Testis (tissue), 3 donors: Measurements from ENCODE around the gene EXOC4. TPM values are rescaled to one million over a fixed set of nuclear protein-coding genes. Genes with fewer than 3 reads are reported as not detected.

Experiments used
- DNase-seq: peaks from one replicate; pipeline ENCODE4 v3.0.0-alpha.2; 2019
- H3K27ac ChIP-seq, 2 donors: fragments of 200-600 bp; sonication (generic); one replicate each; pipeline ENCODE4 v1.5.1; 2019
- H3K27me3 ChIP-seq: fragments of 200-600 bp; sonication (generic); one replicate; pipeline ENCODE4 v1.5.1; 2019
- H3K36me3 ChIP-seq: fragments of 200-600 bp; sonication (generic); one replicate; pipeline ENCODE4 v1.5.1; 2017; ENCODE audit warnings: low read depth; ENCODE audit errors: missing control alignments
- H3K4me1 ChIP-seq: fragments of 200-600 bp; sonication (generic); one replicate; pipeline ENCODE4 v1.5.1; 2019
- H3K4me3 ChIP-seq, 2 donors: fragments of 200-600 bp; sonication (generic); one replicate each; pipeline ENCODE4 v1.5.1; 2017 to 2019
- H3K9me3 ChIP-seq: fragments of 200-600 bp; sonication (generic); one replicate; pipeline ENCODE4 v1.5.1; 2017
- POLR2A ChIP-seq: fragments of 450-650 bp; IDR thresholded peaks from one replicate; pipeline ENCODE4 v1.6.1; 2017; ENCODE audit warnings: antibody characterized with exemption, mild to moderate bottlenecking, moderate library complexity
- WGBS, 2 donors: methylation state at CpG; one replicate each; pipeline ENCODE4 v1.1.5; 2018; 5-methylcytosine and 5-hydroxymethylcytosine counted together
- intact Hi-C: fragments of 100-400 bp; cut with DNase I; formaldehyde crosslinking; loops from one replicate; pipeline ENCODE4 v1.15.1; 2023; ENCODE audit warnings: low total_unique reads
- polyA plus RNA-seq: library from polyadenylated mRNA; stranded (reverse); fragments of 350-450 nt; fragmentation: Illumina TruSeq; extraction: RNeasy Lipid Tissue Mini Kit (QIAGEN cat#74804); gene quantifications from one replicate; pipeline ENCODE4 v1.2.3, GENCODE V29; 2014; ENCODE audit warnings: low read depth, low replicate concordance; ENCODE audit not compliant: insufficient read depth
- total RNA-seq, 2 donors: library from RNA; depleted of rRNA; stranded (reverse); fragments of >200 nt; gene quantifications; one replicate each; pipeline ENCODE4 v1.2.3, GENCODE V29; 2016
- TF ChIP-seq, protein P1 (sequence below), 3 experiments: fragments of 450-650 bp in 2 of 3; fragments of 200-600 bp in 1 of 3; sonication (generic) in 1 of 3; IDR thresholded peaks; one replicate each; pipeline ENCODE4 v1.5.1; 2016 to 2019; ENCODE audit warnings: antibody characterized with exemption in 3 of 3, mild to moderate bottlenecking in 2 of 3, moderate library complexity in 1 of 3

The EXOC4 gene
- total and polyA plus RNA-seq, 3 donors from 2014 or later: 47.4 to 169 (median 142) TPM

GRCh38 chr7:133808493-133808866, 555.6 kb downstream of the EXOC4 start:
- H3K27me3 ChIP-seq: no peaks in the 10 kb centered on the region
- H3K27ac ChIP-seq: no peak overlapping the region
- no peaks in the 10 kb centered on the region for H3K4me1 ChIP-seq
- no peak for TF ChIP-seq POLR2A
- TF ChIP-seq, protein P1, sequence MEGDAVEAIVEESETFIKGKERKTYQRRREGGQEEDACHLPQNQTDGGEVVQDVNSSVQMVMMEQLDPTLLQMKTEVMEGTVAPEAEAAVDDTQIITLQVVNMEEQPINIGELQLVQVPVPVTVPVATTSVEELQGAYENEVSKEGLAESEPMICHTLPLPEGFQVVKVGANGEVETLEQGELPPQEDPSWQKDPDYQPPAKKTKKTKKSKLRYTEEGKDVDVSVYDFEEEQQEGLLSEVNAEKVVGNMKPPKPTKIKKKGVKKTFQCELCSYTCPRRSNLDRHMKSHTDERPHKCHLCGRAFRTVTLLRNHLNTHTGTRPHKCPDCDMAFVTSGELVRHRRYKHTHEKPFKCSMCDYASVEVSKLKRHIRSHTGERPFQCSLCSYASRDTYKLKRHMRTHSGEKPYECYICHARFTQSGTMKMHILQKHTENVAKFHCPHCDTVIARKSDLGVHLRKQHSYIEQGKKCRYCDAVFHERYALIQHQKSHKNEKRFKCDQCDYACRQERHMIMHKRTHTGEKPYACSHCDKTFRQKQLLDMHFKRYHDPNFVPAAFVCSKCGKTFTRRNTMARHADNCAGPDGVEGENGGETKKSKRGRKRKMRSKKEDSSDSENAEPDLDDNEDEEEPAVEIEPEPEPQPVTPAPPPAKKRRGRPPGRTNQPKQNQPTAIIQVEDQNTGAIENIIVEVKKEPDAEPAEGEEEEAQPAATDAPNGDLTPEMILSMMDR (IDR thresholded peaks at IDR 0.05): no peak
- intact Hi-C loops: no loop called here
- no peak overlapping the region for H3K4me3 ChIP-seq
- DNase-seq: no peak
- H3K9me3 ChIP-seq: no peaks in the 10 kb centered on the region
- WGBS, 2 donors: 93 to 94% methylated on average over 2 of the region's 2 CpGs
- H3K36me3 ChIP-seq: no peaks in the 10 kb centered on the region

DNA sequence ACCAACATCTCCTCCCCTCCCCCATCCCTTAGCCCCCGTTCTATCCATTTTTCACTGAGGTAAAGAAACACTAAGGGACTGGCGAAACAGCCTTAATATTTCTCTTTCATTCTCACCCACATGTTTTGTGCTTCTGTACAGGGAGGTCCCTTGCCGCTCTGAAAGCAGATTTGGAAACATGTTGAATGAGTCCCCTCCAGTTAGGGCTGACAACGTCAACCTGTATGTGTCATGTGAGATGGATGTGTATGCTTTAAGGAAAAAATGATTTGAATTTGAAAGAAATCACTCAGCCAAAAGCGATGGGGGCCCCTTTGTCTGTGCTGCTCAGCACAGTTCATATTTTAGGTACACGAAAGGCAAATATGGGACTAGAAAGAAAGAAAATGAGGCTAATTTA, 560.0 kb downstream of the EXOC4 start:
- Histone ChIP-seq H3K36me3 (no peaks in the 10 kb centered on the region), H3K9me3 (no peaks in the 10 kb centered on the region), H3K4me3 (no peak overlapping the region), H3K27ac (no peak overlapping the region), H3K27me3 (no peaks in the 10 kb centered on the region), H3K4me1 (no peaks in the 10 kb centered on the region)
- intact Hi-C loops: no loop called here
- 93 to 96% methylated on average over 6 of the region's 6 CpGs for WGBS, 2 donors
- TF ChIP-seq, protein P1 (IDR thresholded peaks at IDR 0.05): no peak
- no peak for TF ChIP-seq POLR2A
- DNase-seq: no peak

DNA sequence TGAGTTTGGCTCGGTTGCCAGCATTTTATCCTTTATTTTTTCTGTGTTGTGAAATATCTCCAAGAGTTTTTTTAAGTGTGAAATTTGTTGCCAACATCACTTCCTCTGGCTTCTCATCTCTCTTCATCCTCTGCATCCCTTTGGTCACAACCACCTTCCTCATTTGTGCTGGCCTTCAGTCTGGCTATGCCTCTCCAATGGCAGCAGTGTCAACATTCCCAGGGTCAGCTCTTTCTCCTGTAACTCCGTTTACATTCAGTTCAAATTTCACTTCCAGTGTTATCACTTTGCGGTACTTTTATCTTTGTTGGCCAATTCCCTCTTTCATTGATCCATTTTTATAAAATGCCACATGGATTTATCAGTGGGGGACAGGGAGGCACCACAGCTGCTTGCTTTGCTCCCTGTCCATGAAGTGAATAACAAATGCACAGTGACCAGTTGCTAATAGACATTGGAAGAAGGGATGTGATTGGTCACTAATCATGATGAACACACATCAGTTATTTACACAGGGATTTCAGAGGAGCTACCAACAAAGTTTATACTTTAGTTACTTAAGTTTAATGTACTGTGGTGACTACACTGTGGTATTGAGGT, 562.8 kb downstream of the EXOC4 start:
- intact Hi-C loops: no loop called here
- TF ChIP-seq POLR2A: no peak
- TF ChIP-seq, protein P1 (IDR thresholded peaks at IDR 0.05): no peak
- no peaks in the 10 kb centered on the region for H3K36me3 ChIP-seq
- WGBS, 2 donors: 80 to 87% methylated on average over 3 of the region's 3 CpGs
- H3K27me3 ChIP-seq: no peaks in the 10 kb centered on the region
- no peaks in the 10 kb centered on the region for H3K9me3 ChIP-seq
- no peak overlapping the region for H3K27ac ChIP-seq
- H3K4me3 ChIP-seq: no peak overlapping the region
- no peaks in the 10 kb centered on the region for H3K4me1 ChIP-seq
- no peak for DNase-seq

DNA sequence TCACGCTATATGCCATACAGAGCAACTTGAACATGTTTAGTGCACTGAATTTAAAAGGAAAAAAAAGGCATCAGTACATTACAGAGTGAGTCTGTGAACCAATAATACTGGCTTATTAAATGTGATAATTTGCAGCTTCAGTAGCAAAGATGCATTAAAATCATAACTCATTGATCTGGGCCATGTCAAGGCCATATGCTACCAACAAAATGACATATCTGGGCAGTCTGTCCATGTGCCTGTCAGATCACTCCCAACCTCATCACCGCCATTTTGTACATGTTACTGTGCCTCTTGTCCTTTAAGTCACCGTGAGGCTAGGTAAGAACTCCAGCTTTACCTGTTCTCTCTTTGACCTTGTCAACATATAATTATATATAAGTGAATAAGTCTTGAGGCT, 566.8 kb downstream of the EXOC4 start:
- H3K27ac ChIP-seq: no peak overlapping the region
- H3K9me3 ChIP-seq: no peaks in the 10 kb centered on the region
- peaks cover 9% of the 10 kb centered on the region for H3K4me1 ChIP-seq
- H3K27me3 ChIP-seq: no peaks in the 10 kb centered on the region
- intact Hi-C loops: no loop called here
- no peak for DNase-seq
- no peak for TF ChIP-seq POLR2A
- TF ChIP-seq, protein P1 (IDR thresholded peaks at IDR 0.05): no peak
- 95 to 97% methylated on average over 3 of the region's 3 CpGs for WGBS, 2 donors
- H3K36me3 ChIP-seq: no peaks in the 10 kb centered on the region
- H3K4me3 ChIP-seq: no peak overlapping the region

GRCh38 chr7:133820584-133820983, 567.7 kb downstream of the EXOC4 start:
- Histone ChIP-seq H3K36me3 (no peaks in the 10 kb centered on the region), H3K27me3 (no peaks in the 10 kb centered on the region), H3K9me3 (no peaks in the 10 kb centered on the region), H3K27ac (no peak overlapping the region), H3K4me1 (peaks cover 9% of the 10 kb centered on the region), H3K4me3 (no peak overlapping the region)
- TF ChIP-seq, protein P1 (IDR thresholded peaks at IDR 0.05): no peak
- no peak for TF ChIP-seq POLR2A
- DNase-seq: no peak
- intact Hi-C loops: no loop called here
- WGBS, 2 donors: 74 to 84% methylated on average over 4 of the region's 4 CpGs
